HFF-Myc (cell line): Measurements from ENCODE around the gene KCNH8.
"Not testable (repeated sequence)": the region's sequence is repeated elsewhere in the genome, so short reads cannot be mapped to it uniquely, and the experiment has no call there.

Source experiments
- DNase-seq: peaks from one replicate; pipeline ENCODE4 v3.0.0-alpha.2; 2011; ENCODE audit warnings: low read depth; ENCODE audit errors: extremely low read depth
- H3K4me3 ChIP-seq: replicated peaks from 2 replicates; pipeline ENCODE4 v1.5.1; 2011; ENCODE audit warnings: low read depth, mild to moderate bottlenecking, control low read depth, low read length
- TF ChIP-seq, protein P1 (sequence below): IDR thresholded peaks from 2 replicates; pipeline ENCODE4 v1.5.1; 2012; ENCODE audit warnings: mild to moderate bottlenecking, low read depth, low read length, control low read depth; ENCODE audit errors: missing control alignments

Gene KCNH8

DNA sequence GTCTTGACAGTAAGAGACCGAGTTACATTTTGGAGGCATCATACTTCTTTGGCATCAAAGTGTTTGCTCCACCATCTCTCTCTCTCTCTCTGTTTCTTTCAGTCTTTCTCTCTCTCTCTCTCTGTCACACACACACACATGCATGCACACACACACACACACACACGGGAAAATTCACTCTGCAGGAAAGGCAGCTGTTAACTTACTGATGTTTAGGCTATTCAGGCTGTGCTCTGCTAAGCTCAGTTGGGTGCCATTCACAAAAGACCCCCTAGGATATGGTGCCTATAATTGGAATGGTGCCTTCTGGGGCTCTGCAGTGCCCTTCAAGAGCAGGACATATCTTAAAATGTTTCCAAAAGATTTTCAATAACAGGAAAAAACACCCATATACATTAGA lies 78.2 kb downstream of the KCNH8 start:
- no peak overlapping the region for H3K4me3 ChIP-seq
- TF ChIP-seq, protein P1, sequence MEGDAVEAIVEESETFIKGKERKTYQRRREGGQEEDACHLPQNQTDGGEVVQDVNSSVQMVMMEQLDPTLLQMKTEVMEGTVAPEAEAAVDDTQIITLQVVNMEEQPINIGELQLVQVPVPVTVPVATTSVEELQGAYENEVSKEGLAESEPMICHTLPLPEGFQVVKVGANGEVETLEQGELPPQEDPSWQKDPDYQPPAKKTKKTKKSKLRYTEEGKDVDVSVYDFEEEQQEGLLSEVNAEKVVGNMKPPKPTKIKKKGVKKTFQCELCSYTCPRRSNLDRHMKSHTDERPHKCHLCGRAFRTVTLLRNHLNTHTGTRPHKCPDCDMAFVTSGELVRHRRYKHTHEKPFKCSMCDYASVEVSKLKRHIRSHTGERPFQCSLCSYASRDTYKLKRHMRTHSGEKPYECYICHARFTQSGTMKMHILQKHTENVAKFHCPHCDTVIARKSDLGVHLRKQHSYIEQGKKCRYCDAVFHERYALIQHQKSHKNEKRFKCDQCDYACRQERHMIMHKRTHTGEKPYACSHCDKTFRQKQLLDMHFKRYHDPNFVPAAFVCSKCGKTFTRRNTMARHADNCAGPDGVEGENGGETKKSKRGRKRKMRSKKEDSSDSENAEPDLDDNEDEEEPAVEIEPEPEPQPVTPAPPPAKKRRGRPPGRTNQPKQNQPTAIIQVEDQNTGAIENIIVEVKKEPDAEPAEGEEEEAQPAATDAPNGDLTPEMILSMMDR, result no peak
- DNase-seq, result no peak

DNA sequence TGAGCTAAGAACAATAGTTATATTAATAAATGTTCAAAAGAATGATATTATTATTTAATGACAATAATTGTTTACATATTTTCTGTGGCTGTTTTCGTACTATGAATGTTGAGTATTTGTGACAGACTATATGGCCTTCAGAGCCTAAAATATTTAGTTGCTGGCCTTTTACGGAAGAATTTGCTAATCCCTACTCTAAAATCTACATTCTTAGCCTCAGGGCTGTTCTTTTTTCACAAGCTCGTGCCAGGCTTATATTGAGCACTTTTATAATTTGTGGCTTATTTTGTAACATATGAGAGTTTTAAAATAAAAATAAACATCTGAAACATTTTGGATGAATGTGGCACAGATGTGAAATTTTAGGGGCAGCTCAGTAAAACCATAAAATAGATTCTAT lies 79.9 kb downstream of the KCNH8 start:
- no peak for DNase-seq
- TF ChIP-seq, protein P1, result no peak

DNA sequence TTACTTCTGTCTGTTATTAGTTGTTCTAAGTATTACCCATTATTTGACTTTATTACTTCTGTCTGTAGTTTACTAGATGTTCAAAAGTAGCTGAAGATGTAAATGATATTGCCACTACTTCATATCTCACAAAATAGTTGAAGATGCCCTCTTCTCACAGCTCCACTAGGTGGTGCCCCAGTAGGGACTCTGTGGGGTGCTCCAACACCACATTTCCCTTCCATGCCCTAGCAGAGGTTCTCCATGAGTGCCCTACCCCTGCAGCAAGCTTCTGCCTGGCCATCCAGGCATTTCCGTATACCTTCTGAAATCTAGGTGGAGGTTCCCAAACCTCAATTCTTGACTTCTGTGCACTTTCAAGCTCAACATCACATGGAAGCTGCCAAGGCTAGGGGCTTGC lies 80.8 kb downstream of the KCNH8 start:
- no peak overlapping the region for H3K4me3 ChIP-seq
- DNase-seq, result no peak
- TF ChIP-seq, protein P1, result no peak

More for the DNA sequence above, 79.9 kb downstream of the KCNH8 start:
- H3K4me3 ChIP-seq, result no peak overlapping the region

DNA sequence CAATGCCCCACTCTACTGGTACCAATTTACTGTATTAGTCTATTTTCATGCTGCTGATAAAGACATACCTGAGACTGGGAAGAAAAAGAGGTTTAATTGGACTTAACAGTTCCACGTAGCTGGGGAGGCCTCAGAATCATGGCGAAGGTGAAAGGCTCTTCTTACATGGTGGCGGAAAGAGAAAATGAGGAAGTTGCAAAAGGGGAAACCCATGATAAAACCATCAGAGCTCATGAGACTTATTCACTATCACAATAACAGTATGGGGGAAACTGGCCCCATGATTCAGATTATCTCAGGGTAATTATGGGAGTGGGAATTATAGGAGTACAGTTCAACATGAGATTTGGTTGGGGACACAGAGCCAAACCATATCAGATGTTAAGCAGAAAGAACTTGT lies 81.6 kb downstream of the KCNH8 start:
- not testable (repeated sequence) for DNase-seq, H3K4me3 ChIP-seq

DNA sequence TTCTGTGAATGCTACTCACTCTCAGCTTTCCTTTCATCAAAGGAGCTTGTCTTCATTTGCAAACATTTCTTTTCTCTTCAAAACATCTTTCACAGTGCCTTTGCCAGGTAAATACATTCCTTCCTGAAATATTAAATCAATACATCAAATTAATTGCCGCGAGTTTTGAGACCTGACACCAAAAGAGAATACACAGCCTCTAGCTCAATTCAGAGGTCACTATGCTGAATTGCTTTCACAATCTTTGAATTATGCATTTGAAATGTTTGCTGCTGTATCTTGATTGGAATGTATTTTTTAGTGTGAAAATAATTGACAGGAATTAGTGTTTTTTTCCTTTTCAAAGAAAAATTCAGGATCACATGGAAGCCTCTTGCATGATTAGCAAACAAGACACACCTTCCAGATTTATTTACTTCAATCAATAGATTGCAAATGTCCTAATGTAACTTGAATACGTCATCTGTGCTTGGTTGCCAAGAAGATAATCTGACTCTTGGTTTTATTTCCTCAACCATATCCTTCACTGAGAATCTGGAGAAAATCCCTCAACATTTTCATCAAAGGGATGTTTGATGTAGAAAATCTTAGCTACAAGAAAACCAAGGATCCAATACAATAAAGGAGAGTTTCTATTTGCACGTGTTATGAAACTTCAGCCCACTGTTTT lies 83.6 kb downstream of the KCNH8 start:
- TF ChIP-seq, protein P1, result no peak
- no peak overlapping the region for H3K4me3 ChIP-seq
- DNase-seq, result no peak

DNA sequence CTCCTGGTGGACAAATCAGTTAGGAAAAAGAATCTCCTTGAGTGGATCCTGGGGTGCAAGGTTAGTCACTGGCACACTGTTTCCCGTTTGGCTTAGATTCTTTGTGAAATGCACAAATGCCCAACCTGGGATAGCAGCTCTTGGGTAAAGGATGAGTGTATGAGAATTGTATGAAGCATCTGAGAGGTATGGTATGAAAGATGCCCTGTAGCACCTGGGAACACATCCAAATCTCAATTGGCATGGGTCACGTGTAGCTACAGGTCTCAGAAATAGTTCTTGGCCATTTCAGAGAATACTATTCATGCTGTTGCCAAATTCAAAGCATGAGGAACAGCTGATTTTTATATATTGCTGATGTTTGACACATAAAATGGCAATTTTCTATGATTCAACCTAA lies 84.3 kb downstream of the KCNH8 start:
- TF ChIP-seq, protein P1, result no peak
- no peak overlapping the region for H3K4me3 ChIP-seq
- DNase-seq, result no peak

DNA sequence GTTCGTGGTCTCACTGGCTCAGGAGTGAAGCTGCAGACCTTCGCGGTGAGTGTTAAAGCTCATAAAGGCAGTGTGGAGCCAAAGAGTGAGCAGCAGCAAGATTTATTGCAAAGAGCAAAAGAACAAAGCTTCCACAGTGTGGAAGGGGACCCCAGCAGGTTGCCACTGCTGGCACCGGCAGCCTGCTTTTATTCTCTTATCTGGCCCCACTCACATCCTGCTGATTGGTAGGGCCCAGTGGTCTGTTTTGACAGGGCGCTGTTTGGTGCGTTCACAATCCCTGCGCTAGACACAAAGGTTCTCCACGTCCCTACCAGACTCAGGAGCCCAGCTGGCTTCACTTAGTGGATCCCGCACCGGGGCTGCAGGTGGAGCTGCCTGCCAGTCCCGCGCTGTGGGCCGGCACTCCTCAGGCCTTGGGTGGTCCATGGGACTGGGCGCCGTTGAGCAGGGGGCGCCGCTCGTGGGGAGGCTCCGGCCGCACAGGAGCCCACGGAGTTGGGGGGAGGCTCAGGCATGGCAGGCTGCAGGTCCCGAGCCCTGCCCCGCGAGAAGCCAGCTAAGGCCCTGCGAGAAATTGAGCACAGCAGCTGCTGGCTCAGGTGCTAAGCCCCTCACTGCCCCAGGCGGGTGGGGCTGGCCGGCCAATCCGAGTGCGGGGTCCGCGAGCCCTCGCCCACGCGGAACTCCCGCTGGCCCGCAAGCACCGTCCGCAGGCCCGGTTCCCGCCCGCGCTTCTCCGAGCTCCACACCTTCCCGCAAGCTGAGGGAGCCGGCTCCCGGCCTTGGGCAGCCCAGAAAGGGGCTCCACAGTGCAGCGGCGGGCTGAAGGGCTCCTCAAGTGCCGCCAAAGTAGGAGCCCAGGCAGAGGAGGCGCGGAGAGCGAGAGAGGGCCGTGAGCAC lies 85.8 kb downstream of the KCNH8 start:
- not testable (repeated sequence) for H3K4me3 ChIP-seq, DNase-seq

DNA sequence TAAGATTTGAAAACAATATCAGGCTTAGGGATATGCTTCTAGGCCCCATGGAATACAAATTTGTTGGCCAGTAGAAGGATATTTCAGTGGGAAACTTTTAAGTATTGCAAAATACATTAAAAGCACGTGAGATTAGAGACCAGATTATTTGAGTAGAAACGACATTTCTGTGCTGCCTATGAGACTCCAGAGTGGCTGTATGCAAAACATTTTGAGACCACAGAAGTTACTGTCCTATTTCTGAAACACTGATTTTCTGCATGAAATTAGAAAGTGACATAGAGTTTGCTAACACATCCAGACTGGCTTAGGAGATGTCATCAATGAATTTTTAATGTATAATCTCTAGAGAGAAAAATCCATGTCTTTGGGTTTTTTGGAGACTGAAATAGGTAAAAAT lies 99.8 kb downstream of the KCNH8 start:
- H3K4me3 ChIP-seq, result no peak overlapping the region
- DNase-seq, result no peak
- TF ChIP-seq, protein P1, result no peak
